ENCODE data around the gene MAX.
A peak's percentile ranks its signal among the peaks of the same experiment; 100 is the strongest.

MAX gene

GRCh38 chr14:65100922-65101541 is 1.3 kb downstream of the MAX start:
- Histone ChIP-seq H2AK5ac (ENCODE audit: low read length, severe bottlenecking) (no peak overlapping the region), H3K4me3 (ENCODE audit: insufficient read depth in 1 of 2, low read depth in 1 of 2, low read length in 2 of 2) (peak overlapping the region in 1 of 2 experiments; percentile 85)

GRCh38 chr14:65098586-65098985 is 3.7 kb downstream of the MAX start:
- H3K9ac ChIP-seq (ENCODE audit: low read length) = peak overlapping the region; percentile 83
- no peaks in the 10 kb centered on the region for H3K27me3 ChIP-seq (ENCODE audit: control insufficient read depth in 1 of 2, insufficient read depth in 1 of 2, low read length in 2 of 2)
- H3K23ac ChIP-seq (ENCODE audit: low read length in 2 of 2) = no peak overlapping the region
- H3K79me1 ChIP-seq (replicated peaks; ENCODE audit: low read length, poor library complexity, severe bottlenecking) = peaks cover 21% of the 10 kb centered on the region
- no peaks in the 10 kb centered on the region for H3K9me3 ChIP-seq (ENCODE audit: control insufficient read depth, low read length)
- no peak overlapping the region for H2AFZ ChIP-seq (ENCODE audit: low read depth, low read length)
- H3K27ac ChIP-seq (ENCODE audit: low read length, poor library complexity, severe bottlenecking) = no peak overlapping the region
- peaks cover 2% of the 10 kb centered on the region for H3K4me1 ChIP-seq (ENCODE audit: control insufficient read depth, insufficient read depth, low read depth, low read length)
- 60% methylated on average over 1 of the region's 2 CpGs for WGBS
- H2BK12ac ChIP-seq (ENCODE audit: low read length in 2 of 2) = no peak overlapping the region
- no peak overlapping the region for H2AK5ac ChIP-seq (ENCODE audit: low read length, severe bottlenecking)
- no peak overlapping the region for H2BK15ac ChIP-seq (ENCODE audit: low read depth, poor library complexity, severe bottlenecking)
- H3K18ac ChIP-seq (ENCODE audit: low read depth in 1 of 2, low read length in 2 of 2) = no peak overlapping the region
- H4K8ac ChIP-seq (ENCODE audit: low read length) = no peak overlapping the region
- no peak overlapping the region for H3K4me2 ChIP-seq (ENCODE audit: low read length, poor library complexity, severe bottlenecking)
- no peak overlapping the region for H4K91ac ChIP-seq (ENCODE audit: low read length)
- H2BK120ac ChIP-seq (ENCODE audit: low read depth, low read length) = no peak overlapping the region
- peak overlapping the region in 1 of 2 experiments; percentile 64 for H3K4me3 ChIP-seq (ENCODE audit: insufficient read depth in 1 of 2, low read depth in 1 of 2, low read length in 2 of 2)
- no peak overlapping the region for H3K14ac ChIP-seq (ENCODE audit: low read length in 2 of 2)
- H2BK5ac ChIP-seq (ENCODE audit: low read depth, low read length, poor library complexity, severe bottlenecking) = no peak overlapping the region
- peak; percentile 70 for DNase-seq
- H3K36me3 ChIP-seq (ENCODE audit: control insufficient read depth in 1 of 2, insufficient read depth in 2 of 2, low read depth in 1 of 2, low read length in 2 of 2) = peaks cover 7 to 44% of the 10 kb centered on the region in 2 experiments
- H3K4ac ChIP-seq (ENCODE audit: low read depth in 1 of 2, low read length in 2 of 2) = no peak overlapping the region

More at GRCh38 chr14:65100922-65101541, 1.3 kb downstream of the MAX start:
- Histone ChIP-seq H2BK12ac (ENCODE audit: low read length in 2 of 2) (no peak overlapping the region), H3K27ac (ENCODE audit: low read length, poor library complexity, severe bottlenecking) (no peak overlapping the region), H3K36me3 (ENCODE audit: control insufficient read depth in 1 of 2, insufficient read depth in 2 of 2, low read depth in 1 of 2, low read length in 2 of 2) (peaks cover 0 to 24% of the 10 kb centered on the region in 2 experiments), H2BK120ac (ENCODE audit: low read depth, low read length) (no peak overlapping the region), H3K27me3 (ENCODE audit: control insufficient read depth in 1 of 2, insufficient read depth in 1 of 2, low read length in 2 of 2) (no peaks in the 10 kb centered on the region), H3K18ac (ENCODE audit: low read depth in 1 of 2, low read length in 2 of 2) (no peak overlapping the region), H3K9me3 (ENCODE audit: control insufficient read depth, low read length) (no peaks in the 10 kb centered on the region), H3K23ac (ENCODE audit: low read length in 2 of 2) (peak overlapping the region in 1 of 2 experiments; percentile 26), H3K9ac (ENCODE audit: low read length) (peak overlapping the region; percentile 93), H3K79me1 (replicated peaks; ENCODE audit: low read length, poor library complexity, severe bottlenecking) (peaks cover 6% of the 10 kb centered on the region), H2BK5ac (ENCODE audit: low read depth, low read length, poor library complexity, severe bottlenecking) (no peak overlapping the region), H2BK15ac (ENCODE audit: low read depth, poor library complexity, severe bottlenecking) (no peak overlapping the region), H2AFZ (ENCODE audit: low read depth, low read length) (no peak overlapping the region), H3K4ac (ENCODE audit: low read depth in 1 of 2, low read length in 2 of 2) (no peak overlapping the region), H3K4me1 (ENCODE audit: control insufficient read depth, insufficient read depth, low read depth, low read length) (peaks cover 2% of the 10 kb centered on the region), H3K14ac (ENCODE audit: low read length in 2 of 2) (peak overlapping the region in 1 of 2 experiments; percentile 22), H4K91ac (ENCODE audit: low read length) (no peak overlapping the region), H3K4me2 (ENCODE audit: low read length, poor library complexity, severe bottlenecking) (peak overlapping the region; percentile 77), H4K8ac (ENCODE audit: low read length) (no peak overlapping the region)
- WGBS = 82% methylated on average over 4 of the region's 6 CpGs
- DNase-seq = peak; percentile 15

GRCh38 chr14:65096323-65097089 is 5.8 kb downstream of the MAX start:
- H4K8ac ChIP-seq (ENCODE audit: low read length) = no peak overlapping the region
- peaks cover 30% of the 10 kb centered on the region for H3K79me1 ChIP-seq (replicated peaks; ENCODE audit: low read length, poor library complexity, severe bottlenecking)
- no peaks in the 10 kb centered on the region for H3K9me3 ChIP-seq (ENCODE audit: control insufficient read depth, low read length)
- H2BK5ac ChIP-seq (ENCODE audit: low read depth, low read length, poor library complexity, severe bottlenecking) = no peak overlapping the region
- H2BK120ac ChIP-seq (ENCODE audit: low read depth, low read length) = no peak overlapping the region
- H3K9ac ChIP-seq (ENCODE audit: low read length) = peak overlapping the region; percentile 62
- H3K23ac ChIP-seq (ENCODE audit: low read length in 2 of 2) = no peak overlapping the region
- H3K14ac ChIP-seq (ENCODE audit: low read length in 2 of 2) = no peak overlapping the region
- no peaks in the 10 kb centered on the region for H3K4me1 ChIP-seq (ENCODE audit: control insufficient read depth, insufficient read depth, low read depth, low read length)
- no peak overlapping the region for H3K4me2 ChIP-seq (ENCODE audit: low read length, poor library complexity, severe bottlenecking)
- DNase-seq = peak; percentile 8
- no peak overlapping the region for H3K27ac ChIP-seq (ENCODE audit: low read length, poor library complexity, severe bottlenecking)
- no peak overlapping the region for H2BK15ac ChIP-seq (ENCODE audit: low read depth, poor library complexity, severe bottlenecking)
- H3K4me3 ChIP-seq (ENCODE audit: insufficient read depth in 1 of 2, low read depth in 1 of 2, low read length in 2 of 2) = peak overlapping the region in 1 of 2 experiments; percentile 59
- peaks cover 9 to 64% of the 10 kb centered on the region in 2 experiments for H3K36me3 ChIP-seq (ENCODE audit: control insufficient read depth in 1 of 2, insufficient read depth in 2 of 2, low read depth in 1 of 2, low read length in 2 of 2)
- no peak overlapping the region for H2AK5ac ChIP-seq (ENCODE audit: low read length, severe bottlenecking)
- no peak overlapping the region for H3K18ac ChIP-seq (ENCODE audit: low read depth in 1 of 2, low read length in 2 of 2)
- H4K91ac ChIP-seq (ENCODE audit: low read length) = no peak overlapping the region
- no peak overlapping the region for H2AFZ ChIP-seq (ENCODE audit: low read depth, low read length)
- H3K4ac ChIP-seq (ENCODE audit: low read depth in 1 of 2, low read length in 2 of 2) = no peak overlapping the region
- no peaks in the 10 kb centered on the region for H3K27me3 ChIP-seq (ENCODE audit: control insufficient read depth in 1 of 2, insufficient read depth in 1 of 2, low read length in 2 of 2)
- no peak overlapping the region for H2BK12ac ChIP-seq (ENCODE audit: low read length in 2 of 2)
- 90% methylated on average over 6 of the region's 6 CpGs for WGBS

- H3K27ac ChIP-seq (ENCODE audit: low read length, poor library complexity, severe bottlenecking) = no peak overlapping the region
- no peak overlapping the region for H3K14ac ChIP-seq (ENCODE audit: low read length in 2 of 2)
- no peaks in the 10 kb centered on the region for H3K27me3 ChIP-seq (ENCODE audit: control insufficient read depth in 1 of 2, insufficient read depth in 1 of 2, low read length in 2 of 2)
- H3K4me3 ChIP-seq (ENCODE audit: insufficient read depth in 1 of 2, low read depth in 1 of 2, low read length in 2 of 2) = peak overlapping the region in 1 of 2 experiments; percentile 59
- H3K9ac ChIP-seq (ENCODE audit: low read length) = peak overlapping the region; percentile 62
- no peak overlapping the region for H2BK15ac ChIP-seq (ENCODE audit: low read depth, poor library complexity, severe bottlenecking)
- no peak overlapping the region for H2BK5ac ChIP-seq (ENCODE audit: low read depth, low read length, poor library complexity, severe bottlenecking)
- no peaks in the 10 kb centered on the region for H3K4me1 ChIP-seq (ENCODE audit: control insufficient read depth, insufficient read depth, low read depth, low read length)
- no peak overlapping the region for H3K4me2 ChIP-seq (ENCODE audit: low read length, poor library complexity, severe bottlenecking)
- no peak overlapping the region for H2BK12ac ChIP-seq (ENCODE audit: low read length in 2 of 2)
- 93% methylated on average over 3 of the region's 3 CpGs for whole genome bisulfite sequencing
- no peak overlapping the region for H3K4ac ChIP-seq (ENCODE audit: low read depth in 1 of 2, low read length in 2 of 2)
- DNase-seq = peak; percentile 23
- H4K8ac ChIP-seq (ENCODE audit: low read length) = no peak overlapping the region
- no peak overlapping the region for H2AK5ac ChIP-seq (ENCODE audit: low read length, severe bottlenecking)
- H3K23ac ChIP-seq (ENCODE audit: low read length in 2 of 2) = no peak overlapping the region
- no peak overlapping the region for H4K91ac ChIP-seq (ENCODE audit: low read length)
- no peaks in the 10 kb centered on the region for H3K9me3 ChIP-seq (ENCODE audit: control insufficient read depth, low read length)
- H3K18ac ChIP-seq (ENCODE audit: low read depth in 1 of 2, low read length in 2 of 2) = no peak overlapping the region
- peaks cover 33% of the 10 kb centered on the region for H3K79me1 ChIP-seq (replicated peaks; ENCODE audit: low read length, poor library complexity, severe bottlenecking)
- no peak overlapping the region for H2AFZ ChIP-seq (ENCODE audit: low read depth, low read length)
- H2BK120ac ChIP-seq (ENCODE audit: low read depth, low read length) = no peak overlapping the region
- H3K36me3 ChIP-seq (ENCODE audit: control insufficient read depth in 1 of 2, insufficient read depth in 2 of 2, low read depth in 1 of 2, low read length in 2 of 2) = peaks cover 12 to 72% of the 10 kb centered on the region in 2 experiments
These were observed 6.6 kb downstream of the MAX start for GRCh38 chr14:65095633-65096205.
